Hepatocyte (in vitro differentiated cells): ENCODE results near the gene TRIM17.

Source experiments
- EZH2 ChIP-seq: fragments of 200-600 bp; sonication (generic); IDR thresholded peaks from 2 replicates; pipeline ENCODE4 v1.6.1; 2016; ENCODE audit warnings: antibody characterized with exemption, mild to moderate bottlenecking, borderline replicate concordance
- EZH2phosphoT487 ChIP-seq: fragments of 200-600 bp; sonication (generic); IDR thresholded peaks from one replicate; pipeline ENCODE4 v1.6.1; 2018; ENCODE audit warnings: antibody characterized with exemption, mild to moderate bottlenecking, low read depth, moderate library complexity; ENCODE audit not compliant: unreplicated experiment, severe bottlenecking
- TF ChIP-seq, protein P1 (sequence below): fragments of 200-600 bp; sonication (generic); IDR thresholded peaks from 2 replicates; pipeline ENCODE4 v1.5.1; 2016; ENCODE audit warnings: antibody characterized with exemption, mild to moderate bottlenecking; ENCODE audit not compliant: poor library complexity

- TF ChIP-seq, protein P1, sequence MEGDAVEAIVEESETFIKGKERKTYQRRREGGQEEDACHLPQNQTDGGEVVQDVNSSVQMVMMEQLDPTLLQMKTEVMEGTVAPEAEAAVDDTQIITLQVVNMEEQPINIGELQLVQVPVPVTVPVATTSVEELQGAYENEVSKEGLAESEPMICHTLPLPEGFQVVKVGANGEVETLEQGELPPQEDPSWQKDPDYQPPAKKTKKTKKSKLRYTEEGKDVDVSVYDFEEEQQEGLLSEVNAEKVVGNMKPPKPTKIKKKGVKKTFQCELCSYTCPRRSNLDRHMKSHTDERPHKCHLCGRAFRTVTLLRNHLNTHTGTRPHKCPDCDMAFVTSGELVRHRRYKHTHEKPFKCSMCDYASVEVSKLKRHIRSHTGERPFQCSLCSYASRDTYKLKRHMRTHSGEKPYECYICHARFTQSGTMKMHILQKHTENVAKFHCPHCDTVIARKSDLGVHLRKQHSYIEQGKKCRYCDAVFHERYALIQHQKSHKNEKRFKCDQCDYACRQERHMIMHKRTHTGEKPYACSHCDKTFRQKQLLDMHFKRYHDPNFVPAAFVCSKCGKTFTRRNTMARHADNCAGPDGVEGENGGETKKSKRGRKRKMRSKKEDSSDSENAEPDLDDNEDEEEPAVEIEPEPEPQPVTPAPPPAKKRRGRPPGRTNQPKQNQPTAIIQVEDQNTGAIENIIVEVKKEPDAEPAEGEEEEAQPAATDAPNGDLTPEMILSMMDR: no peak
- TF ChIP-seq EZH2 (no peak), EZH2phosphoT487 (no peak)
These were observed 826 bp downstream of the TRIM17 start for GRCh38 chr1:228415853-228416216.
